IPS-15b (cell line): Measurements from ENCODE around the gene CDC42.
"Not testable (repeated sequence)": the region's sequence is repeated elsewhere in the genome, so short reads cannot be mapped to it uniquely, and the experiment has no call there.

Source experiments
- H3K27me3 ChIP-seq: one replicate; pipeline ENCODE4 v1.6.1; 2013; ENCODE audit warnings: low read length; ENCODE audit not compliant: control insufficient read depth, insufficient read depth
- H3K36me3 ChIP-seq: one replicate; pipeline ENCODE4 v1.6.1; 2013; ENCODE audit warnings: low read length; ENCODE audit not compliant: control insufficient read depth, insufficient read depth
- H3K4me1 ChIP-seq: one replicate; pipeline ENCODE4 v1.6.1; 2013; ENCODE audit warnings: mild to moderate bottlenecking, low read length; ENCODE audit not compliant: control insufficient read depth, insufficient read depth
- H3K4me3 ChIP-seq: one replicate; pipeline ENCODE4 v1.5.1; 2013; ENCODE audit warnings: low read depth, low read length
- H3K9ac ChIP-seq: one replicate; pipeline ENCODE4 v1.6.1; 2013; ENCODE audit warnings: low read depth, mild to moderate bottlenecking, low read length
- H3K9me3 ChIP-seq: one replicate; pipeline ENCODE4 v1.6.1; 2013; ENCODE audit warnings: mild to moderate bottlenecking, low read length; ENCODE audit not compliant: control insufficient read depth, insufficient read depth

CDC42 gene

DNA sequence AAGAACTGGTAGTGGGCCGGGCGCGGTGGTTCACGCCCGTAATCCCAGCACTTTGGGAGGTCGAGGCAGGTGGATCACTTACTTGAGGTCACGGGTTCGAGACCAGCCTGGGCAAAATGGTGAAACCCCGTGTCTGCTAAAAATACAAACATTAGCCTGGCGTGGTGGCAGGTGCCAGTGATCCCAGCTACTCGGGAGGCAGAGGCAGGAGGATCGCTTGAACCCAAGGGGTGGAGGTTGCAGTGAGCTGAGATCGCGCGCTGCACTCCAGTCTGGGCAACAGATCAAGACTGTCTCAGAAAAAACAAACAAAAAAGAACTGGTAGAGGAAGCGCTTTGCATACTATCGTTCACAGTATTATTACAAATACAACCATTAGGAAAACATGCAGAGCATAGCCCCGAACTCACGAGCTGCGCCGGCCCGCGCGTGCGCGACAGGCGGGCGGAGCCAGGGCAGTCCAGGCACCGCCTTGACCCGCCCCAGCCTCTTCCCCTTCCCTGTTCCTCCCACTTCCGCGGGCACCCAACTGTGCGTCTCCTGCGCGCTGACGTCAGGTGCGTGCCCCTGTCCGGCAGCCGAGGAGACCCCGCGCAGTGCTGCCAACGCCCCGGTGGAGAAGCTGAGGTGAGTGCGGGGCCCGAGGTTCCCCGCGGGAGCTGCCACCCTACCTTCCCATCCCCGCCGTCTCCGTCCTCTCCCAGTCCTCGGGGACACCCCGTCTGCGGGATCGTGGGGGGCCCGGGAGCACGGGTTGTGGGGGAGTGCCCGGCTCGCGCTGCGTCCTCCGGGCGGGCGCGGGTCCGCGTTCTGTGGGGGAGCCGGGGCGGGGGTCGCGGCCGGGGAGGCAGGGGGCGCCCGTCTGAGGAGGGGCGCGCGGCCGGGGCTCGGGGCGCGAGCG is at the start of gene CDC42:
Gene CDC42, plus strand, starts transcription at position 595 of the 902 bp plus-strand sequence. CDS start 25,770 bp downstream, outside the sequence.
- Histone ChIP-seq H3K4me3 (peak within 1 kb of the TSS; percentile 83), H3K9ac (peak within 1 kb of the TSS; percentile 85), H3K9me3 (no peaks in the 10 kb centered on the region), H3K27me3 (no peaks in the 10 kb centered on the region), H3K36me3 (no peaks in the 10 kb centered on the region), H3K4me1 (peaks cover 2% of the 10 kb centered on the region)

DNA sequence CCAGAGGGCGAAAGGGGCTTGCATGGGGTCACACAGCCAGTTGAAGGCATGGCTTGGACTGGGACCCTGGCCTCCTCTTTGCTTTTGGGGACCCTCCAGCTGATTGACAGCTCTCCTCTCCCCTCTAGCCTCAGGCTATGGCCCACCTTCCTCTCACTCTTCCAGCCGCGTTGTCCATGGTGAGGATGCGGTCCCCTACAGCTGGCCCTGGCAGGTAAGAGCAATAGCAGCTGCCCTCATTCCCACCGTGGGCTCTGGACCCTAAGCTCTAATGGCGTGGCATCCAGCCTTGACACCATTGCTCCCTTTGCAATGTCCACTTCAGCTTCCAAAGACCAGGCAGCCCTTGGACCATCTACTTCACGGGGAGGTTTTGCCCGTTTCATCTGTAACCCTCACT is 49.6 kb upstream of the CDC42 start:
- not testable (repeated sequence) for H3K4me3 ChIP-seq, H3K9me3 ChIP-seq, H3K9ac ChIP-seq, H3K27me3 ChIP-seq, H3K4me1 ChIP-seq, H3K36me3 ChIP-seq

DNA sequence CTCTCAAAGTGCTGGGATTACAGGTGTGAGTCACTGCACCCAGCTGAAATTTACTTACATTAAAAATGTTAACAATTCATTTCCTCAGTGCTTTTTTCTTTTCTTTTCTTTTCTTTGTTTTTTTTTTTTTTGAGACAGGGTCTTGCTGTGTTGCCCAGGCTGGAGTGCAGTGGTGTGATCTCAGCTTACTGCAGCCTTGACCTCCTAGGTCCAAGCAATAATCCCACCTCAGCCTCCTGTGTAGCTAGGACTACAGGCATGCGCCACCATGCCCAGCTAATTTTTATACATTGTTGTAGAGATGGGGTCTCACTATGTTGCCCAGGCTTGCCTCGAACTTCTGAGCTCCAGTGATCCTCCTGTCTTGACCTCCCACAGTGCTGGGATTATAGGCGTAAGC is 48.5 kb upstream of the CDC42 start:
- not testable (repeated sequence) for H3K9ac ChIP-seq, H3K4me1 ChIP-seq, H3K27me3 ChIP-seq, H3K4me3 ChIP-seq, H3K36me3 ChIP-seq, H3K9me3 ChIP-seq

DNA sequence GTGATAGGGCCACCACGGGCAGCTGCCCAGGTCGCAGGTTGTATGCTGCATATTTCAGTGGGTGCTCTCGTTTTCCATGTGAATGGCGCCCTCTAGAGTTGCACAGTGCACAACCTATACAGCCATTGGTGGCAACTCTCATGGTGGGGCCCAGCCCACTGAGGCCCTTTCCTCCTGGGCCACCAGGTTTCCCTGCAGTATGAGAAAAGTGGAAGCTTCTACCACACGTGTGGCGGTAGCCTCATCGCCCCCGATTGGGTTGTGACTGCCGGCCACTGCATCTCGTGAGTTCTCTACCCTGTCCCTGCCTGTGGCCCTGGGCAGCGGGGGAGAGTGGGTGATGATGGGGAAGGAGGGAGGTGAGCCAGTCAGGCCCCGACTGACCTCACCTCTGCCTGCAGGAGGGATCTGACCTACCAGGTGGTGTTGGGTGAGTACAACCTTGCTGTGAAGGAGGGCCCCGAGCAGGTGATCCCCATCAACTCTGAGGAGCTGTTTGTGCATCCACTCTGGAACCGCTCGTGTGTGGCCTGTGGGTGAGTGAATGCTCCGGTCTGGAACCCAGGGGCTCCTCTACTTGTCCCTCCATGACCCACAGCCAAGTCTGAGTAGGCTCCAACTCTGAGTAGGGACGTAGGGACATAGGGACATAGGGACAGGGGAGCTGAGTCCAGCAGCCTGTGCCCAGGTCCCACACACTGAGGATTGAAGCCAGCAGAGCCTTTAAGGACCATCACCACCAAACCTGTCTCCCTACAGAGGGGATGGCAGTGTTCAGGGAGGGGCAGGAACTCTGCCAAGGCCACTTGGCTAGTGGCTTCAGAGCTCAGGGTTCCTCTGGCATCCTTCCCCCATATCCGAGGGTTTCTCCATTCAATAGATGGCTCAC is 47.0 kb upstream of the CDC42 start:
- H3K27me3 ChIP-seq, H3K4me3 ChIP-seq, H3K9me3 ChIP-seq, H3K36me3 ChIP-seq, H3K4me1 ChIP-seq, H3K9ac ChIP-seq: not testable (repeated sequence)

DNA sequence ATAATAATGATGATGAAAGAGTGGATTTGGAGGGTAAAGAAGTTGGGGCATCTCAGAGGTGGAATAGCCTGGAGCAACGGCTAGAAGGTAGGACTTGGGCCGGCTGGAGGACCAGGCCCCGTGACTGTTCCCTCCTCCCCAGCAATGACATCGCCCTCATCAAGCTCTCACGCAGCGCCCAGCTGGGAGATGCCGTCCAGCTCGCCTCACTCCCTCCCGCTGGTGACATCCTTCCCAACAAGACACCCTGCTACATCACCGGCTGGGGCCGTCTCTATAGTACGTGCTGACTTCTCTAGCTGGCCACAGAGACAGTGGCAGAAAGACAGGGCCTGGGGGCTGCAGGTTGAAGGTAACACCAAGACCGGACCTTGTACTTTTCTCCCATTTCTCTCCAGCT is 45.8 kb upstream of the CDC42 start:
- H3K9ac ChIP-seq, H3K4me1 ChIP-seq, H3K36me3 ChIP-seq: not testable (repeated sequence)

DNA sequence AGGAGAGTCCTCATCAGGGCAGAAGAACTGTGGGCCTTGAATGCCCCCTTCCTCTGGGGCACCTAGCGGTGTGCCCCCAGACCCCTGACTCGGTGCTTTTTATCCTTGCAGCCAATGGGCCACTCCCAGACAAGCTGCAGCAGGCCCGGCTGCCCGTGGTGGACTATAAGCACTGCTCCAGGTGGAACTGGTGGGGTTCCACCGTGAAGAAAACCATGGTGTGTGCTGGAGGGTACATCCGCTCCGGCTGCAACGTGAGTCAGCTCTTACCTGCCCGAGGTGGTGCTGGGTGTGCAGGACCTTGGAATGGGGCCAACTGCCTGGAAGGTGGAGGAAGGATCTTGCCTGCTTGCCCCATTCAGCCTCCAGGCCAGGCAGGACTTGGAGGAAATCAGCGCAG is 45.2 kb upstream of the CDC42 start:
- not testable (repeated sequence) for H3K4me3 ChIP-seq, H3K9me3 ChIP-seq, H3K9ac ChIP-seq, H3K4me1 ChIP-seq, H3K27me3 ChIP-seq, H3K36me3 ChIP-seq

More for the DNA sequence above, 45.8 kb upstream of the CDC42 start:
- not testable (repeated sequence) for H3K27me3 ChIP-seq, H3K9me3 ChIP-seq, H3K4me3 ChIP-seq

DNA sequence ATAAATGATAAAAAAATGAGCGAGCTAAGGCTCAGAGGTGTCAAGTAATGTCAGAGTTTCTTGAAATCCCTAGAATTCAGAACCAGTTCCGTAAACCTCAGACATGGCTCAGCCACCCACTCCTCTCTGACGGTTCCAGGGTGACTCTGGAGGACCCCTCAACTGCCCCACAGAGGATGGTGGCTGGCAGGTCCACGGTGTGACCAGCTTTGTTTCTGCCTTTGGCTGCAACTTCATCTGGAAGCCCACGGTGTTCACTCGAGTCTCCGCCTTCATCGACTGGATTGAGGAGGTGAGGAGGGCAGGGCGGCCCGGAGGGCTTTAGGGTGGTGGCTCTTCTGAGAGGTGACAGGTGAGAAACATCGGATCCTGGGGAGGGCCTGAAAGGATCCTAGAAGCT is 42.9 kb upstream of the CDC42 start:
- H3K9ac ChIP-seq, H3K9me3 ChIP-seq, H3K4me3 ChIP-seq, H3K27me3 ChIP-seq, H3K4me1 ChIP-seq, H3K36me3 ChIP-seq: not testable (repeated sequence)

DNA sequence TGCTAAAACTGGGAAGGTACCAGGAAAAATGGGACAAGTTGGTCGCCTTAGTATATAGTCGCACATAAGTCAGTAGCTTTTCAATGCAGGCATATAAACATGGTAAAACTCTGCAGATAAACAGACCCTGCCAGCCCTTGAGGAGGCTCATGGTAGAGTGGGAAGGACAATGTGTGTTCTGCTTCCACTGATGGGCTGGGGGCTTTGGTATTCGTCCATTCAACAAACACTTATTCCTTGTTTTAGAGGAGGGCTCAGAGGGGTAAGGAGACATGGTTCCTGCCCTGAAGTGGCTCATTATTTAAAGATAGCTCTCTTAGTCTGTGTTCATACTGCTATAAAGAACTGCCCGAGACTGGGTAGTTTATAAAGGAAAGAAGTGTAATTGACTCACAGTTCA is 39.8 kb upstream of the CDC42 start:
- not testable (repeated sequence) for H3K9me3 ChIP-seq, H3K9ac ChIP-seq, H3K27me3 ChIP-seq, H3K36me3 ChIP-seq, H3K4me3 ChIP-seq, H3K4me1 ChIP-seq

DNA sequence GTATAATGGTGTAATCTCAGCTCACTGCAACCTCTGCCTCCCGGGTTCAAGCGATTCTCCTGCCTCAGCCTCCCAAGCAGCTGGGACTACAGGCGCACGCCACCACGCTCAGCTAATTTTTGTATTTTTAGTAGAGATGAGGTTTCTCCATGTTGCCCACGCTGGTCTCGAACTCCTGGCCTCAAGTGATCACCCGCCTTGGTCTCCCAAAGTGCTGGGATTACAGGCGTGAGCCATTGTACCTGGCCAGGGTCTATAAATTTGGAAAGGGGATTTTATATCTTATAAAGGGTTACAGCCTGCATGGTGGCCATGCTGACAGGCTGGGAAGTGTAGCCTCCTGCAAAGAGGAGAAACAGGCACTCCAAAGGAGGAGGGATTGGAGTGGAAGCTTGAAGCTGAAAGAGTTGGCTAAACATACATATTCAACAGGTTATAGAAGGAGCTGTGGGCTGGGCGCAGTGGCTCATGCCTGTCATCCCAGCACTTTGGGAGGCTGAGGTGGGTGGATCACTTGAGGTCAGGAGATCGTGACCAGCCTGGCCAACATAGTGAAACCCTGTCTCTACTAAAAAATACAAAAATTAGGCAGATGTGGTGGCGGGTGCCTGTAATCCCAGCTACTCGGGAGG is 37.8 kb upstream of the CDC42 start:
- H3K9me3 ChIP-seq, H3K36me3 ChIP-seq, H3K4me3 ChIP-seq, H3K27me3 ChIP-seq, H3K4me1 ChIP-seq, H3K9ac ChIP-seq: not testable (repeated sequence)

DNA sequence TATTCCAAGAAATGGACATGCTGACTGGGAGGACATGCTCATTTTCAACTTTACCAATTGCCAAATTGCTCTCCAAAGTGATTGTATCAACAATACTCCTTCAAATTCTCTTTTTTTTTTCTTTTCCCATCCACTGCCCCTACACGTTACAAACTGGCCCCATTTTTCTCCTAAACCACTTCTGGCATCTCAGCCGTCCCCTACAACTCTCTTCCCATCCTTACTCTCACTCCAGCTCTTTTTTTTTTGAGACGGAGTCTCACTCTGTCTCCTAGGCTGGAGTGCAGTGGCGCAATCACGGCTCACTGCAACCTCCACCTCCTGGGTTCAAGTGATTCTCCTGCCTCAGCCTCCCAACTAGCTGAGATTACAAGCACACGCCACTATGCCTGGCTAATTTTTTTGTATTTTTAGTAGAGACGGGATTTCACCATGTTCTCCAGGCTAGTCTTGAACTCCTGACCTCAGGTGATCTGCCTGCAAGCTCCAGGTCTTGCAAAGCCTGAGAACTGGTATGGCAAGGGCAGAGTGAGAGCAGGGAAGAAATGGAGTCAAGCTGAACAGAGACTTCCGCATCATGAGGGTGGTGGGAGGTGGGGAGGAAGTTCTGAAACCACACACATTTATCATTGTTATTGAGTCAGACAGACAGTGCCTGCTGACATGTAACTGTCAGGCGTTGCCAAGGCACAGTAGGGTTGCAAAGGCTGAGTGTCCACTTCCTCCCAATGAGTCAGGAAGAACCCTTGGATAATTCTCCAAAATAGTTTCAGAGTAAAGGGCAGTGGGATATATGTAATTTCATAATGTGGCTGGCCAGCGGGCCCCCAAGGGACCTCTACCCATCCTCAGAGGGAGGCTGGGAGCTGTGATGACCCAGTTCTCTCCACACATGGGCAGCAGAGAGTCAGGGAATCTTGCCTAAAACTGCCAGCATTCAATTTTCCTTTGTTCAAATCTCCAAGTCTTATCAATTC is 33.6 kb upstream of the CDC42 start:
- Histone ChIP-seq H3K4me1 (no peaks in the 10 kb centered on the region), H3K9ac (no peak overlapping the region), H3K27me3 (no peaks in the 10 kb centered on the region), H3K4me3 (no peak overlapping the region), H3K36me3 (no peaks in the 10 kb centered on the region), H3K9me3 (no peaks in the 10 kb centered on the region)

DNA sequence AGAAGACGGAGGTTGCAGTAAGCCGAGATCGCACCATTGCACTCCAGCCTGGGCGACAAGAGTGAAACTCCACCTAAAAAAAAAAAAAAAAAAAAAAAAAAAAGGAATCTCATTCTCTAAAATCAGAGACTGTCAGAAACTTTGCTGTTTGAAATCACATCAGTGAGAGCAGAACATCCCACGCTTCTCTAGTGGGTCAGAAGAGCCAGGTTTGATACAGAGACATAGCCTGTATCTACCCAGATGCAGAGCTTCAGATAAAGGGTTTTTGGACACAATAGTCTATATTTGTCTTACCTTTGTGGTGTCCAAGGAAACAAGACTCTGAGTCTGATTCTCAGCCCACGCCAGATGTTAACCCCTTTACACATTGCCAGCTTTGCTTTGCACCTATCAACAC is 31.4 kb upstream of the CDC42 start:
- no peaks in the 10 kb centered on the region for H3K4me1 ChIP-seq
- no peaks in the 10 kb centered on the region for H3K36me3 ChIP-seq
- no peak overlapping the region for H3K9ac ChIP-seq
- H3K9me3 ChIP-seq: no peaks in the 10 kb centered on the region
- no peak overlapping the region for H3K4me3 ChIP-seq
- H3K27me3 ChIP-seq: no peaks in the 10 kb centered on the region
